CD14-positive monocyte (primary cell): ENCODE data around the gene PLXNA1. TPM values are rescaled to one million over a fixed set of nuclear protein-coding genes. Genes with fewer than 3 reads are reported as not detected.

Experiments
- DNase-seq, 3 donors: peaks; one replicate each; pipeline ENCODE4 v3.0.0-alpha.2; 2011 to 2022
- H2AFZ ChIP-seq: 2 replicates; pipeline ENCODE4 v1.6.0; 2012; ENCODE audit warnings: mild to moderate bottlenecking, low read depth, low read length, inconsistent platforms; ENCODE audit not compliant: insufficient read depth, poor library complexity, severe bottlenecking
- H3K27ac ChIP-seq, 2 donors: 1 replicate in 1 of 2; 2 replicates in 1 of 2; pipeline ENCODE4 v1.5.1; 2012 to 2013; ENCODE audit warnings: low read length in 2 of 2, control low read depth in 1 of 2, inconsistent platforms in 1 of 2, low read depth in 1 of 2, mild to moderate bottlenecking in 1 of 2
- H3K27me3 ChIP-seq, 2 donors: one replicate each; pipeline versions ENCODE4 v1.6.0 to v1.6.1; 2011 to 2013; ENCODE audit warnings: low read length in 2 of 2; ENCODE audit not compliant: control insufficient read depth in 2 of 2, insufficient read depth in 2 of 2
- H3K36me3 ChIP-seq, 2 donors: replicated peaks in 1 of 2; 1 replicate in 1 of 2; 2 replicates in 1 of 2; pipeline versions ENCODE4 v1.5.1 to v1.6.1; 2012 to 2013; ENCODE audit warnings: low read length in 2 of 2, control low read depth in 1 of 2, inconsistent platforms in 1 of 2, mild to moderate bottlenecking in 1 of 2; ENCODE audit not compliant: insufficient read depth in 2 of 2, control insufficient read depth in 1 of 2
- H3K4me1 ChIP-seq, 2 donors: 1 replicate in 1 of 2; 2 replicates in 1 of 2; pipeline versions ENCODE4 v1.5.1 to v1.6.1; 2012 to 2013; ENCODE audit warnings: low read length in 2 of 2, control low read depth in 1 of 2, inconsistent platforms in 1 of 2, mild to moderate bottlenecking in 1 of 2, moderate library complexity in 1 of 2; ENCODE audit not compliant: insufficient read depth in 2 of 2, control insufficient read depth in 1 of 2
- H3K4me2 ChIP-seq: replicated peaks from 2 replicates; pipeline ENCODE3; 2012; ENCODE audit warnings: low read length, moderate library complexity, mild to moderate bottlenecking; ENCODE audit not compliant: poor library complexity, severe bottlenecking; ENCODE audit errors: extremely low read depth
- H3K4me3 ChIP-seq, 3 experiments: fragments of 200-600 bp in 1 of 3; sonication (generic) in 1 of 3; replicated peaks in 1 of 3; 1 replicate in 2 of 3; 2 replicates in 1 of 3; pipeline ENCODE4 v1.5.1; 2011 to 2013; ENCODE audit warnings: low read length in 3 of 3, mild to moderate bottlenecking in 3 of 3, control low read depth in 2 of 3, low read depth in 2 of 3, inconsistent platforms in 1 of 3, moderate library complexity in 1 of 3
- H3K79me2 ChIP-seq: 2 replicates; pipeline ENCODE4 v1.6.0; 2012; ENCODE audit warnings: mild to moderate bottlenecking, control low read depth, inconsistent platforms, low read length, moderate library complexity; ENCODE audit not compliant: insufficient read depth
- H3K9ac ChIP-seq: 2 replicates; pipeline ENCODE4 v1.6.0; 2017; ENCODE audit warnings: low read length, mild to moderate bottlenecking; ENCODE audit not compliant: insufficient read depth, poor library complexity, severe bottlenecking
- H3K9me3 ChIP-seq, 2 donors: replicated peaks in 1 of 2; 1 replicate in 1 of 2; 2 replicates in 1 of 2; pipeline versions ENCODE4 v1.5.1 to v1.6.1; 2012 to 2013; ENCODE audit warnings: low read length in 2 of 2, control low read depth in 1 of 2; ENCODE audit not compliant: control insufficient read depth in 1 of 2, insufficient read depth in 1 of 2
- H4K20me1 ChIP-seq: 2 replicates; pipeline ENCODE4 v1.6.0; 2012; ENCODE audit warnings: mild to moderate bottlenecking, low read length, control low read depth, moderate library complexity; ENCODE audit not compliant: insufficient read depth
- H3K27ac Mint-ChIP-seq, 7 donors: one replicate each; pipeline ENCODE4 v1.8.0; 2020; ENCODE audit warnings: mild to moderate bottlenecking in 7 of 7, mixed read lengths in 7 of 7, moderate library complexity in 6 of 7, inconsistent platforms in 2 of 7
- H3K27me3 Mint-ChIP-seq, 3 donors: one replicate each; pipeline ENCODE4 v1.8.0; 2021 to 2022; ENCODE audit warnings: low read depth in 3 of 3, mild to moderate bottlenecking in 3 of 3, mixed read lengths in 3 of 3, moderate library complexity in 3 of 3, inconsistent platforms in 1 of 3
- H3K36me3 Mint-ChIP-seq, 2 donors: one replicate each; pipeline ENCODE4 v1.8.0; 2020; ENCODE audit warnings: mixed read lengths in 2 of 2, inconsistent platforms in 1 of 2, mild to moderate bottlenecking in 1 of 2
- H3K4me1 Mint-ChIP-seq: one replicate; pipeline ENCODE4 v1.8.0; 2020; ENCODE audit warnings: mild to moderate bottlenecking, mixed read lengths
- H3K4me3 Mint-ChIP-seq, 2 donors: one replicate each; pipeline ENCODE4 v1.8.0; 2020; ENCODE audit warnings: mild to moderate bottlenecking in 2 of 2, mixed read lengths in 2 of 2, moderate library complexity in 1 of 2
- H3K9me3 Mint-ChIP-seq, 7 donors: one replicate each; pipeline ENCODE4 v1.8.0; 2020 to 2022; ENCODE audit warnings: mixed read lengths in 7 of 7, mild to moderate bottlenecking in 6 of 7, moderate library complexity in 6 of 7, inconsistent platforms in 2 of 7
- CTCF ChIP-seq: fragments of 200-600 bp; IDR thresholded peaks from one replicate; pipeline ENCODE4 v1.8.0; 2022; ENCODE audit warnings: antibody characterized with exemption, mild to moderate bottlenecking
- WGBS: methylation state at CpG from one replicate; pipeline ENCODE4 v1.1.5; 2013; ENCODE audit warnings: missing lambda C conversion rate; ENCODE audit not compliant: insufficient coverage; 5-methylcytosine and 5-hydroxymethylcytosine counted together
- intact Hi-C, 2 donors: fragments of 100-400 bp; cut with micrococcal nuclease; formaldehyde crosslinking; loops; one replicate each; pipeline versions ENCODE4 v1.15.0 to v1.15.1; 2023
- polyA plus RNA-seq, 3 donors: library from polyadenylated mRNA; depleted of rRNA in 1 of 3; unstranded in 2 of 3; stranded (reverse) in 1 of 3; fragments of 300-500 nt in 2 of 3; fragments of >200 nt in 1 of 3; fragmentation: Illumina TruSeq in 2 of 3; gene quantifications; 1 replicate in 2 of 3; 2 replicates in 1 of 3; pipeline ENCODE4 v1.2.3, GENCODE V29; 2012 to 2021

PLXNA1 gene
- polyA plus RNA-seq, 3 donors = 2.7 TPM; not detected in 2

- Histone ChIP-seq H3K9ac (no peak overlapping the region), H3K4me1 (peaks cover 7 to 10% of the 10 kb centered on the region in 2 donors), H3K4me3 (no peak overlapping the region), H3K9me3 (no peaks in the 10 kb centered on the region), H4K20me1 (no peaks in the 10 kb centered on the region), H3K36me3 (no peaks in the 10 kb centered on the region), H2AFZ (no peak overlapping the region), H3K27me3 (peaks cover 59 to 71% of the 10 kb centered on the region in 2 donors), H3K27ac (no peak overlapping the region), H3K4me2 (no peak overlapping the region), H3K79me2 (no peaks in the 10 kb centered on the region)
- no peak for TF ChIP-seq CTCF
- intact Hi-C loops = no loop called here
- H3K27me3 Mint-ChIP-seq = peaks cover 43 to 89% (median 66%) of the 10 kb centered on the region in 3 donors
- no peak for DNase-seq
- H3K9me3 Mint-ChIP-seq = peaks cover 0 to 3% (median 0%) of the 10 kb centered on the region in 7 donors
- H3K27ac Mint-ChIP-seq = peak overlapping the region in 1 of 7 donors; percentile 53
- WGBS = 100% methylated on average over 2 of the region's 7 CpGs
- H3K36me3 Mint-ChIP-seq = no peaks in the 10 kb centered on the region
- peak overlapping the region in 1 of 2 donors; percentile 39 for H3K4me3 Mint-ChIP-seq
- H3K4me1 Mint-ChIP-seq = peaks cover 10% of the 10 kb centered on the region
These were observed 44.9 kb upstream of the PLXNA1 start for GRCh38 chr3:126937973-126938372.

GRCh38 chr3:126938520-126939337 lies 44.2 kb upstream of the PLXNA1 start:
- Histone ChIP-seq H3K9me3 (no peaks in the 10 kb centered on the region), H3K27me3 (peaks cover 53 to 69% of the 10 kb centered on the region in 2 donors), H3K9ac (no peak overlapping the region), H3K4me1 (peaks cover 7 to 10% of the 10 kb centered on the region in 2 donors), H3K4me2 (no peak overlapping the region), H3K27ac (no peak overlapping the region), H3K36me3 (no peaks in the 10 kb centered on the region), H3K4me3 (no peak overlapping the region), H4K20me1 (no peaks in the 10 kb centered on the region), H3K79me2 (no peaks in the 10 kb centered on the region), H2AFZ (no peak overlapping the region)
- peaks cover 10% of the 10 kb centered on the region for H3K4me1 Mint-ChIP-seq
- H3K36me3 Mint-ChIP-seq = no peaks in the 10 kb centered on the region
- no peak for TF ChIP-seq CTCF
- H3K27ac Mint-ChIP-seq = no peak overlapping the region
- DNase-seq = no peak
- 100% methylated on average over 1 of the region's 8 CpGs for whole genome bisulfite sequencing
- H3K9me3 Mint-ChIP-seq = peaks cover 0 to 2% (median 0%) of the 10 kb centered on the region in 7 donors
- peaks cover 38 to 87% (median 64%) of the 10 kb centered on the region in 3 donors for H3K27me3 Mint-ChIP-seq
- intact Hi-C loops = no loop called here
- peak overlapping the region in 1 of 2 donors; percentile 2 for H3K4me3 Mint-ChIP-seq
